GM15510 (cell line): Measurements from ENCODE around the gene ALX1.

Experiments
- POLR2A ChIP-seq: IDR thresholded peaks from 3 replicates; pipeline ENCODE4 v1.6.1; 2011; ENCODE audit warnings: borderline replicate concordance; ENCODE audit not compliant: insufficient read length; ENCODE audit errors: extremely low read depth

The ALX1 gene

DNA sequence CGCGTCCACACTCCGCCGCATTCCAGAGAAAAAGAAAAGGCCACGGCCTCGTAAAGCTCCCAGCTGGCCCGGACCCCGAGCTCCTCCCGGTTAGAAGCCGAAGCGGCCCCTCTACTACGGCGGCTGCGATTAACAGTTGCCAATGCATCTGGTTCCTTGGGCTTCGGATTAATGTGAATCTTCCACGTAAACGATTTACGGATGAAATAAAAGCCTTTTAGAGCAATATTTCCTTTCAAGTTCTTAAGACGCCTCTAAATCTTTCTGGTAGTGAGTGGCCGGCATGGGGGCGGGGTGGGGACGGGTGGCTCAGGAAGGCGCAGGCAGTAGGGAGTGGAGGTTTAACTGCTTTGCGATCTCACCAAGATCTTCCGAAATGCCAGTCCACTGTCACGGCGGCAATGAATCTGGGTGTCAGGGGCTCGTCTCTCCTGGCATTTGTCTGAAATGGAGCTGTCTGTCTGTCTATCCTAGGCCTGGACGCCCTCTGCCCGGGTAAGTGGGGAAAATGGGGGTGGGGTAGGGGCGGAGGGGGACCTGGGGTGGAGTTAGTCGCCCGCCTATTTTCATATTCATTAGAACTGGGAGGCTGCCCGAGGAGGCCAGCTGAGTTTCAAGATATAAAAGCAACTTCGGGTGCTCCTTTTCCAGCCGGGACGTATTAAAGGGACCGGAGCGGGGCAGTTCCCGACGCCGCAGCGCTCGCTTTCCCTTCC is 413 bp upstream of the ALX1 start:
- TF ChIP-seq POLR2A = no peak

DNA sequence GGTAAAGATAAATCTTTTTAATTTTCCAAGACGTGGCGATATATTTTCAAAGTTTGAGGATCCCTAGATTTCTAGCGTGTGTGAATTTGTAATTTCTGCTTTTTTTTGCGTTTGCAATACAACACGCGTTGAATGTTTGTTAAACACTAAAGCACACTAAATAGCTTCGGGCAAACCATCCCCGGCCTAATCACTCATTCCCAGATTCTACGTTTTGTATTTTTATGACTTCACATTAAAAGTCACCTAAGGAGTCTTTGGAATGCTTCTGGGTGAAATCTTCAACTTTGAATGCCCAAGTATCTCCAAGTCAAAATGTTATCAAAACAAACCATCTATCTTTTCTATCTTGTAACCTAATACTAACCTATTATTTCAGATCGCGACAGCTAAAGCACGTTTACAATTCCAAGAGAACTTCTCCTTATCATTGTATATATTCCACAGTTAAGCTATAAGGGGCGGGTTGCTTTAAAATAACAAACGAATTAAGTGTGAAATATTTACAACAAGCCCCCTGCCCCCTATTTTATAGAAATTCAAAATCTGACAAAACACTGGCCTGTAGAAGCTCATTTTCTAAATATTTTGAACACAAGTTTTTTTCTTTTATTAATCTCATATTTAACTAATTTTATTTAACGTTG is 1.1 kb downstream of the ALX1 start:
- no peak for TF ChIP-seq POLR2A

DNA sequence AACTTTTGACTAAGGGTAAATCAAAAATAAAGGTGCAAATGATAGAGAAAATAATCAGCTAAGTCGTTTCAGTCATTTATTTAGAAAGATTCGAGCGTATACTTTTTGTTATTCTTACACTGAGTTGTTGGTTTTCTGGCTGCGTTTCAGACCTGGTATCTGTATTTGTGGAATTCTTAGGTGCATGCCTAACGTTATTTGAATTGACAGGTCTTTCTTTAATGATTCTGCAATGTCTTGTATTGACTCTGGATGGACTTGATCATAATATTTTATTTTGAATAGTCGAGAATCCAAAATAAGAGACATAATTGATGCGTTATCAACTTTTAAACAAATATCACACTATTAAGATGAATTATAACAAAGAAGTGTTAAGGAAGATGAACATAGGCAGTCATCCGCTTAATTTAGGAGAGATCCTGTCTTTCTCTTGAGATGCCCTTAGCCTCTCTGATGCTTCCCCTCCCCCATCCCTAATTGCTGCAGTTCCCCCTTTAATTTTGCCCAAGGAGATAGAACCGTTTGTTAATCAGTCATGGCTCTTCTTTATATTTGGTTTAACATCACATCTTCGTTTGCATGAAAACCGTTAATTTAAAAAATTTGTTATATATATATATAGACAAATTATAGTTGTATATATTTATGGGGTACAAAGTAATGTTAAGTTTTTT is 1.8 kb downstream of the ALX1 start:
- TF ChIP-seq POLR2A = no peak

DNA sequence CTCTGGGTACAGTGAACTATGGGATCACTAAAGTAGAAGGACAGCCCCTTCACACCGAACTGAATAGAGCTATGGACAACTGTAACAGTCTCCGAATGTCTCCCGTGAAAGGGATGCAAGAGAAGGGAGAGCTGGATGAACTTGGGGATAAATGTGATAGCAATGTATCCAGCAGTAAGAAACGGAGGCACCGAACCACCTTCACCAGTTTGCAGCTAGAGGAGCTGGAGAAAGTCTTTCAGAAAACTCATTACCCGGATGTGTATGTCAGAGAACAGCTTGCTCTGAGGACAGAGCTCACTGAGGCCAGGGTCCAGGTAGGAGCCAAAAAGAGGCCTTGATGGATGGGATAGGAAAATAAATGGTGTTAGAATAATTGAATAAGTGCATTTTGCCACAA is 3.5 kb downstream of the ALX1 start:
- no peak for TF ChIP-seq POLR2A

DNA sequence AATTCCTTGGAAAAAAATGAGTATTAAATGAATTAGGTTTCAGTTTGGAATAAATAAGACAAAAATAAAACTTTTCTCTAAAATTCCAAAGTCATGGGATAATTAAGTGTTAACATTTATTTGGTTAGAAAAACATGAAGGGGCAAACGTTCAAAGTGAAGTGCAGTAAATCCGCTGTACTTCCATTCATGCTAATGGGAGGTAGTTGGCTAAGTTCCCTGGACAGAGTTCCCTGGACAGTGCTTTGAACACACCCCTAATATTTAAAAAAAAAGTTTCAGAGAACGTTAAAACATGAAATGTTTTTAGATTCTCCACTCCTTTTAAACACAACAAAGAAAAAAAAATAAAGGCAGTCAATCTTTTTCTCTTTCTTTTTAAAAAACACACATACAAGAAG is 16.3 kb downstream of the ALX1 start:
- no peak for TF ChIP-seq POLR2A

DNA sequence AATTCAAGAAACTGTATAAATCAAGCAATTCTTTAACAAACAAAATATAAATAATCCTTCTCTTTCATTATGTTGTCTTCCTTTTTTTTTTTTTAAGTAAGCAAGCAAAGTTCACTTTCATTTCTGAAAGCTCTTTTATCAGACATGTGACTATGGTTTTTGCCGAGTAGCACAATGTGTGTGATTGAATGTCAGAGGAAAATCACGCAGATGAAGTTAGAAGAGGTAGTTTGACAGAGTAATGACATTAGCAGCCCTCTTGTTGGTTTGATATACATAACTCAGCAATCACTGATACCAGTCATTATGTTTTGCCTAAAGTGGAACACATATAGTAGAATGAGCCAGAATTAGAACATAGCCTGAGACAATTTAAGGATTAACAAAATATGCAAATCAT is 19.0 kb downstream of the ALX1 start:
- no peak for TF ChIP-seq POLR2A

DNA sequence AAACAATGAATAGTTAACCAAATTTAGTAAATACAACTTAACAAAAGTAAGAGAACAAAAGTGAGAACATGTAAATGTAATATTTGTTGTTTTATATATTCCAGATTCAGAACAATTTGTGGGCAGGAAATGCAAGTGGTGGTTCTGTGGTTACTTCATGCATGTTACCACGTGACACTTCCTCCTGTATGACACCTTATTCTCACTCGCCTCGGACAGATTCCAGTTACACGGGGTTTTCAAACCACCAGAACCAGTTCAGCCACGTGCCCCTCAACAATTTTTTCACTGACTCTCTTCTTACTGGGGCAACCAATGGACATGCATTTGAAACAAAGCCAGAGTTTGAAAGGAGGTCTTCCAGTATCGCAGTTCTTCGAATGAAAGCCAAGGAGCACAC is 21.0 kb downstream of the ALX1 start:
- no peak for TF ChIP-seq POLR2A

DNA sequence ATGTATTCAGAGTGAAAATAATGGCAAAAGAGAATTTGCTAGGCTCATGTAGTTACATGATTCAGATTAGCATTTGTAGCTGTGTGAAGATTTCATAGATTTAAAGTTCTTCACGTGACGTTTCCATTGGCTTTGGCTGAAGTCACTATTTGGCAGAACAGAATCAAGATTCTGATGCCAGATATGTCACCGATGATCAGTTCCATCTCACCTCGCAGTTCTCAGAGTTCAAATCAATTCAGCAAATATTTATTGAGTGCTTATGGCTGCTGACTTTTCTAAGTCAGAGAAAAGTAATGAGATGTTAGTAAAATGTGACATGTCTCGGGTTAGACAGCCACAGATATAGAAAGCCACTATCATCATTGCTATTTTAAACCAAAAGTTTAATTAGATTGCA is 28.4 kb downstream of the ALX1 start:
- TF ChIP-seq POLR2A = no peak

DNA sequence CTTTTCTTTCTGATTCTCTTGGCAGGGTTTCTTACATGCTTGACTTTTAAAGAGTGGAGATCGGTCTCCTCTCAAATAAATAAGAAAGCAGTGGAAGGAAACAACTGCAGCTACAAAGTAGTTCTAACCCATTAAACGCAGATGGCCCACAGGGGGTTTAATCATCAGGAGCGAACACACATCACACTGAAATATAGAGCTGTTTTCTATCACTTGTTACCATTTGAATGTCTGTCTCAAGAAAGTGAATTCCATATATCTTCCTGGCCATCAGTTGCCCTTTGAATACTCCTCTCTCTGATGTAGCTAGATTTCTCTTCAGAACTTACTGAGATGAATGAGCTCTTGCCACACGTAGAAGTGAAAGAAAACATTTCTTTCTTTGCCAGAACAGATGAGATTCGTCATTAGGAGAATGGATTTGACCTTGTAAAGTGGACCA is 29.1 kb downstream of the ALX1 start:
- TF ChIP-seq POLR2A = no peak

DNA sequence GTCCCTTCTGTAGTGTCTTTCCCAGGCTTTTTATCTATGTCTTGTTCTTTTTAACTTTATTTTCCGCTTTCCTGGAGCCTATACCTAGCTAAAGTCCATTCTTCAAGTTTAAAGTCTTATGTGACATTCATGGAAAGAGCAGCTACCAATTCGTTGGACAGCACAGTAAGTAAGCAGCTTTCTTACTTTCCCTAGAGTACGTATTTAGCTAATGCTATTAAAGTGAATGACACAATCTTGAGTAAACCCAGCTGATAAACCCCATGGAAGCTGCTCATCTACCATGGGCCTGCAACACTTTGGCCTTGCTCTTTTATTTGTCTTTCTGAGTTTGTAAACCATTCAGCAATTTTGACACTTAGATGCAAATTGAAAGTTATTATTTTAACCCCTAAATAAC is 30.0 kb downstream of the ALX1 start:
- TF ChIP-seq POLR2A = no peak

DNA sequence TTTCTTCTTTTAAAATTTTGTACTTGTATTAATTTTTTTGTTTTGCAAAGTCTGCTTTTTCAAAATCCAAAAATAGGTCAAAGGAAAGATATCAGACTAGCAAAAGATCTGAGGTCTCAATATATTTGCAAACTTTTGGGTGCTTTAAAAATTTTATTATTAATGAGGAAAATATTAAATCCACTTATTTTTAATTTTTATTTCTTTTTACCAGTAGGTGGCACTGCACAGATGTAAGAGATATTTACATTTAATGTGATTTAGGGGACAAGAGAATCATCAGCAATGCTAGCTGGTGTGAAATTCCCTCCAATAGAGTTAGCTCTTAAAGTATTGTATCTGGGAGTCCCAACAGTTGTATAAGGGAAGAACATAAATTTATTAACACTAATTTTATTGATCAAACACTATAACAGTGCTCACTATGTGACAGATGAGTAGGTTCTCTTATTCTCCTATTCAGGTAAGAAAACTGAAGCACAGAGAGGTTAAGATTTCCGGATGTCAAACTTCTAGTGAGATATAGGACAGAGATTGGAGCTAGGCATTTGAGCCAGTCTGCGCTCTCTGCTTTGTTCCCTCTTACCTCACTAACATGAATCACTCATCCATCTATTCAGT is 30.5 kb downstream of the ALX1 start:
- TF ChIP-seq POLR2A = no peak

DNA sequence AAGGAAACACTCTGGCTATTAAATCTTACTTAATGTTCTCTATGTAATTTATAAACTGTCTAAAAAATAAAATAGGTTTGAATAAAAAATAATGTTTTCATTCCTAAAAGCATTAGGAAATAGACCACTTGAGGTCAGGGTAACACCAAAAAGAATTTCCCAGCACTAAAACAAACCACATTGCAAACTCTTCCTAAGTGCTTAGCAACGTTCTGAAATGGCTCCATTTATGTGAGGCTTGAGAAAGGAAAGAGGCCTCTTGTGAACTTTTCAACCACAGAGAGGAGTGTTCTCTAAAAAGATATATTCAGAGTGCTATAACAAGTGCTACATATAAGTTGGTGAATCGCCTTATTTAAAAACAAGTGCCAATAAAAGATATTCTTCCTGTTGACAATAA is 42.7 kb downstream of the ALX1 start:
- TF ChIP-seq POLR2A = no peak

DNA sequence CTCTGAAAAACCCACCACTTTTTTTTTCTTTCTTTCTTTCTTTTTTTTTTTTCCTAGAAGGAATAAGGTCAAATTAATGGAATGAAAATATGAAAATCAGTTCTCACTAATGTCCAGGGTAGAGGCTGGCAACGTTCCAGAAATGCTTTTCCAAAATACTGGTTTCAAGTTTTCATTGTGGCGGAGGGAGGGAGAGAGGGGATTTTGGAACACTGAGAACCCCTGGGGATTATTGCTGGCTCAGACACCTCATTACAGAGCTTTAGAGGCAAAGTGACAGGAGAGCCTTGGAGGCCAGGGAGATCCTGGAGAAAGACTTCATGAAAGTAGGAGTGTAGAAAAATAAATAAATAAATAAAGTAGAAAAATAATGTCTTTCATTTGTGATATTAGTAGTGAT is 45.4 kb downstream of the ALX1 start:
- no peak for TF ChIP-seq POLR2A

DNA sequence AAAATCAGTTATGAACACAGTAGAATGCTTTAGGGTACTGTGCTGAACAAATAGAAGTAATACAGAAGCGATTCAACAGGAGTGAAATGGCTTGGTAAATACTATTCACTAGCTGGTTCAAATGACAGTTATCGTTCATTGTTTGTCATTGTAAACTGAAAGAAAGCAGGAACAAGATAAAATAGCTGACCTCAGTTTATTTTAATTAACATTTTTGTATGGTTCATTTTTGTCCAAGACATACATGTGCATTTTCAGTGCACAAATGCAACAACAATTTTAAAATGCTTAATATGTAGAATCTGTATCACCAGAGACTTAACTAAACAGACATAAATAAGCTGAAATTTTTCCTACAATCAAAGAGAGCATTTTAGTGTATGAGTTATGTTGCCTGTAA is 49.9 kb downstream of the ALX1 start:
- no peak for TF ChIP-seq POLR2A

DNA sequence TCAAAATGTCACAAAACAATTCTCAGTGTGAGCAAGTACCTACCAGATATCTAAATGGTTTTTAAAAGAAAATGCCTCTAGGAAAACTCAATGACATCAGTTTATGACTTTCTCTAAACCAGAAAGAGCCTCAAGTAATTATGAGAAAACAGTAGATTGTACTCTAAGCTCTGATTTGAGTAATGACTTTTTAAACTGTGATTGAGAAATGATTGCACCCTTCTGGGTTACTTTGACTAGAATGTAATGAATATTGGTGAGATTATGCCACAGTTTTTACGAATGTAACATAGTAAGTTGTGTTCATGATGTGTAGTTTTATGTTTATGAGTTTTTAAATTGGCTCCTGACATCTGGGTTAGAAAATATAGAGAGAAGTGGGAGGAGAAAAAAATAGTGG is 68.8 kb downstream of the ALX1 start:
- TF ChIP-seq POLR2A = no peak
